Measurements from ENCODE around the gene IL13.

DNA sequence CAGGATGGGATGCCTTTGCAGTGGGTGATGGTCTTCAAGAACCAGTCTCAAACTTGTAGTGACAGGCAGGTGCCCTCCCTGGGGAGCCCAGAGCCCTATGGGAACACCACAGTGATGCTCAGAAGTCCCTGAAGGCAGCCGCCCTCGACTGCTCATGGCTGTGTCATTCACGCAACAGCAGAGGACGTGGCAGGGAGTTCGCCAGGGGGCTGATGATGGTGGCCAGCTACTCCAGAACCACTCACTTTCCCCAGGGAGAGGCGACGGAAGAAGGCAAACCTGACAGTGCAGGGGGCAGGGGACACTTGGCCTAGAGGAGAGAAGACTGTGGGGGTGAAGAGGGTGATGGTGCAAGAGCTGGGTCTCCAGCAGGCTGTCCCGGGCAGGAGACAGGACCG lies 4.0 kb downstream of the IL13 start:
- TF ChIP-seq, protein P1, sequence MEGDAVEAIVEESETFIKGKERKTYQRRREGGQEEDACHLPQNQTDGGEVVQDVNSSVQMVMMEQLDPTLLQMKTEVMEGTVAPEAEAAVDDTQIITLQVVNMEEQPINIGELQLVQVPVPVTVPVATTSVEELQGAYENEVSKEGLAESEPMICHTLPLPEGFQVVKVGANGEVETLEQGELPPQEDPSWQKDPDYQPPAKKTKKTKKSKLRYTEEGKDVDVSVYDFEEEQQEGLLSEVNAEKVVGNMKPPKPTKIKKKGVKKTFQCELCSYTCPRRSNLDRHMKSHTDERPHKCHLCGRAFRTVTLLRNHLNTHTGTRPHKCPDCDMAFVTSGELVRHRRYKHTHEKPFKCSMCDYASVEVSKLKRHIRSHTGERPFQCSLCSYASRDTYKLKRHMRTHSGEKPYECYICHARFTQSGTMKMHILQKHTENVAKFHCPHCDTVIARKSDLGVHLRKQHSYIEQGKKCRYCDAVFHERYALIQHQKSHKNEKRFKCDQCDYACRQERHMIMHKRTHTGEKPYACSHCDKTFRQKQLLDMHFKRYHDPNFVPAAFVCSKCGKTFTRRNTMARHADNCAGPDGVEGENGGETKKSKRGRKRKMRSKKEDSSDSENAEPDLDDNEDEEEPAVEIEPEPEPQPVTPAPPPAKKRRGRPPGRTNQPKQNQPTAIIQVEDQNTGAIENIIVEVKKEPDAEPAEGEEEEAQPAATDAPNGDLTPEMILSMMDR (IDR thresholded peaks at IDR 0.05; ENCODE audit: borderline replicate concordance, extremely low read depth, low read length, poor library complexity, severe bottlenecking), result no peak
- TF ChIP-seq EZH2 (IDR thresholded peaks at IDR 0.05; ENCODE audit: borderline replicate concordance, low read depth, low read length, severe bottlenecking), result no peak
